Measurements from ENCODE around the gene RAF1.

- TF ChIP-seq CTCF (IDR thresholded peaks at IDR 0.05) (no peak), SIN3A (IDR thresholded peaks at IDR 0.05; ENCODE audit: borderline replicate concordance, insufficient read depth, low read depth, low read length) (no peak), POLR2AphosphoS5 (IDR thresholded peaks at IDR 0.05; ENCODE audit: low read depth, low read length) (no peak)
Observed at GRCh38 chr3:12663401-12663935, 449 bp downstream of the RAF1 start.
